ENCODE data around the gene RYR2.

The RYR2 gene

DNA sequence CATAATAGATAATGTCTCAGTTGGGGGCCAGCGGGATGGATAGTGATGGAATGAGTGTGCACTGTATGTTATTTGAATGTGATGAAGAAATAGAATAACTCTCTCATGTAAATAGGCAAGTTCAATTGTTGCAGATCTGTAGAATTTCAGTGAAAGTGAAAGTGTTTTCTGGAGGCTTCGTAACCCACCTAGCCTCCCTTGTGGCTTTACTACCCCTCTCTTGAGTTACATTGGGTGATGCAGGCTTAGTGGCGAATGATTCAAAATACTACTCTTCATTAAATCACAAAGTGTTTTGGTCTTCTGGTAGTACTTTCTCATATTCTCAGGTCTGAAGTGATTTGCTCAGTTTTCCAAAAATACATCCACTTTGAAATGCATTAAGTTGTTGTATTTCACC is 436.9 kb downstream of the RYR2 start:
- DNase-seq = no peak

DNA sequence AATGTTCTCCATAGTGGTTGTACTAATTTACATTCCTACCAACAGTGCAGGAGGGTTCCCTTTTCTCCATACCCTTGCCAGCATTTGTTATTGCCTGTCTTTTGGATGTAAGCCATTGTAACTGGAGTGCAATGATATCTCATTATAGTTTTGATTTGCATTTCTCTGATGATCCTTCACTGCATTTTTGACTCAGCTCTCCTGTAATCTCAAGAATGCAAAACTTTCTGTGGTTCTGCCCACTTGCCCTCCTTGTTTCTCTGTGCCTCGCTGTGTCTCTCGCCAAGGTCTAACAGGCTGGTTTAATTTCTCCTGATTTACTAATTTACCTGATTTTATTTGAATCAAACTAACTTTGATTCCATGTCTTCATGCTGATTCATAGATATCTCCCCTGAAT is 440.8 kb downstream of the RYR2 start:
- DNase-seq = no peak

GRCh38 chr1:237492359-237492758 is 450.4 kb downstream of the RYR2 start:
- DNase-seq = no peak

DNA sequence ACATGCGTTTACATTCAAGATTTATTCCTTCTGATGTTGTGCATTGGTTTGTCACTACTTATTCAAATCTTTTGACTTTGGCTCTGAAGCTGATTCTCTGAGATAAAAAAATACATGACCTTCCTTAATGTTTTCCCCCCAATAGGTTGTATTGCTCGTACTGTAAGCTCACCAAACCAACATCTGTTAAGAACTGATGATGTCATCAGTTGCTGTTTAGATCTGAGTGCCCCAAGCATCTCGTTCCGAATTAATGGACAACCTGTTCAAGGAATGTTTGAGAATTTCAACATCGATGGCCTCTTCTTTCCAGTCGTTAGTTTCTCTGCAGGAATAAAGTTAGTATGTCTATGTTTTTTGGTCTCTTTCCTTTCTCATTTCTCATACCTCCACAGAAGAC is 458.6 kb downstream of the RYR2 start:
- DNase-seq = no peak

DNA sequence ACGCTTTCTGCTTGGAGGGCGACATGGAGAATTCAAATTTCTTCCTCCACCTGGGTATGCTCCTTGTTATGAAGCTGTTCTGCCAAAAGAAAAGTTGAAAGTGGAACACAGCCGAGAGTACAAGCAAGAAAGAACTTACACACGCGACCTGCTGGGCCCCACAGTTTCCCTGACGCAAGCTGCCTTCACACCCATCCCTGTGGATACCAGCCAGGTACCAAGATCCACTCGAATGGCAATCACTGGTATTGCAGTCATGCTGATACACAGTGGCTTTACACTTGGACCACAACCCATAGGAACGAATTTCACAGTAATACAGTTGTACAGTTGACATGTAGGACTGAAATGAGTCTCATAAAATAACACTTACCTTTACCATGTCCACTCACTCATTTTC is 461.3 kb downstream of the RYR2 start:
- no peak for DNase-seq

GRCh38 chr1:237507005-237507404 is 465.0 kb downstream of the RYR2 start:
- DNase-seq = no peak

GRCh38 chr1:237509748-237510147 is 467.8 kb downstream of the RYR2 start:
- no peak for DNase-seq

- DNase-seq = no peak
These were observed 483.1 kb downstream of the RYR2 start for GRCh38 chr1:237525102-237525501.

- no peak for DNase-seq
These were observed 485.8 kb downstream of the RYR2 start for GRCh38 chr1:237527761-237528160.

DNA sequence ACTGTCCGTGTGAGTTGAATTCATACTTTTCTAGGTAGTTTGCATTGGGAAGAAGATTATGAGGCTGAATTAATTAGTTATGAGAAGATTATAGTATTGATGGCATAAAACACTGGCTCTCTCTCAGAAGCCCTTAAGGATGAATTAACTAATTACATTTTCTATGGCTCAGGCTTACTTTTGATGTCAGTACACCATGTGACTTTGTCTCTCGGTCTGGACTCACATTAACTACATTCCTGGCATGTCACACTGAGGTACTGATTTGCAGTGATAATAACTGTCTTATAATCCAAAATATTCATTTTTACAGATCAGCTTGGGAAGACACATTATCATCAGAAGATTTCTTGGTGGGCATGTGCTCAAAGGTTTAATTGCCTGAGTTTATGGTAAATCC is 486.6 kb downstream of the RYR2 start:
- no peak for DNase-seq

DNA sequence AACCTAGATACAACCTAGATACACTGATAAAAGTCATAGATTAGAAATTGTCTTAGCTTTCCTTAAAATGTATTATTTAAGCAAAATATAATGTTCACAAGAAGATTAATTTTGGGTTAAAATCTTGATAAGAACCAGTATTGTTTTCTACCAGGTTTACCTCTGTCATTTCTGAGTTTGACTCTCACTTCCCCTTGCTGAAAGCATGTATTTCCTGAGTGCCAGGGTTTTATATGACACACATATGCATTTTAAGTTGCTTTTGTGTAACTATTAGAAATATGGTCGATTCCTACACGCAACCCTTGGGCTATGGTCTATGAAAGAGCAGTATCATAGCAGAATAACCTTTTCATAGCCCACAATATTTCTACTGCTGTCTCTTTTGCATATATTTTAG is 497.1 kb downstream of the RYR2 start:
- no peak for DNase-seq

DNA sequence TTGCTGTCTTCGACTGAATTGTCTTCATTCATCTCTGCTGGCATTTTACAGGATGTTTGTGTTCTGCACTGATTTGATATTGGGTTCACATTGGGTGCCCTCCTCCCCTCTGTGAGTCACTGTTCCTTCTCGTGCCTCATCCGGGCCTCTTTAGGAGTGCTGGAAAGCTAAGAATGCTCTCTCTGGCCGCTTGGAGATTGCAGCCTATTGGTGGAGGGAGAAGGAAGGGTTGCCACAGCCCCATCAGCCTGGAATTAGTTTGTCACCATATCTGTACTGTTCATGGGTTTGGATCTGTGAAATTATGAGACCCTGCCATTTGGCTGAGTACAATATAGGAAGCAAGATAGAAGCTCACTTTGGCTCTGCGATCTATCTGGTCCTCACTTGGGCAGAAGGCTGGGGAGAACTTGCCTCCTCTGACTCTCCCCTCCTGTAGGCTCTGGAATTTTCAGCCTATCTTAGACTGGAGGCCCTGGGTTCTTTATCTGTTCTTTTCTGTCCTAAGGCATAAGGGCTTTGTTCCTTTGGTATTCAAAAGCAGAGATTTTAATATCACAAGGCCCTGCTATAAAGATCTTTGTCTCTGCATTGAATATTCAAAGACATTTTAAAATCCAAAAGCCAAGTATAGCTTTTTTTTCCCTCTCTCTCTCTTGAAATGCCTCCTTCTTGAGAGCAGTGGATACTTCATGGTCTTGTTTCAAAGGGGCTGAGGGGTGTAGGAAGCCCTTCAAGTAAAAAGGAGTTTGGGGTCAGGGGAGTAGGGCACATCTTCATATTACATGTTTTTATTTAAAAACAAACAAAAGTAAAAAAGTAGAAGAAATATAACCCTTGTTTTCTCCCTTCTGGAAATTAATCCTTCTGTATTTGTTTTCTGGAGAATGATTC is 500.8 kb downstream of the RYR2 start:
- no peak for DNase-seq

DNA sequence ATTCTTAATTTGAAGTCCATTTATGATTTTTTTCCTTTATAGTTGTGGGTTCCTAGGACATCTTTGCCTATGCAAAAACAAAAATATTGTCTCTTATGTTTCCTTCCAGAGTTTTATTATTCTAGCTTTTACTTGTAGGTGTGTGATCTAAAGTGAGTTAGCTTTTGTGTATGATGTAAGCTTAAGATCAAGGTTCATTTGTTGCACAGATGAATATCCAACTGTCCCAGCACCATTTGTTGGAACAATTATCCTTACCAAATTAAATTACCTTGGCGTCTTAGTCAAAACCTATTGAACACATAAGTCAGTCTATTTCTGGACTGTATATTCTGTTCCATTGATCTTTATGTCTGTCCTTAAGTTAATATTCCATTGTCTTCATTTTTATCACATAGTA is 511.1 kb downstream of the RYR2 start:
- DNase-seq = no peak

DNA sequence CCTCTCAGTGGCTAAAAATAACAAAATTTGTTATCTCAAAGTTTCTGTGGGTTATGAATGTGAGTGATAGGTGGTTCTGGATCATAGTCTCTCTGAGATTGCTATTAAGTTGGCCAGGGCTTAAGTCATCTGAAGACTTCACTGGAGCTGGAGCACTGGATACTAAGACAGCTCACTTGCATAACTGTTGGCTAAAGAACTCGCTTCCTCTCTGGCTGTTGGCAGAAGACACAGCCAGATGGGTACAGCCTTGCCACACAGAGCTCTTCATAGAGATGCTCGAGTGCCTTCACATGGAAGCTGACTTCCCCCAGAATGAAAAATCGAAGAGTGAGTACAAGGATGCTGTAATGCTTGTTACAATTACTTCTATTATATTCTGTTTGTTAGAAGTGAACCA is 514.9 kb downstream of the RYR2 start:
- DNase-seq = no peak

DNA sequence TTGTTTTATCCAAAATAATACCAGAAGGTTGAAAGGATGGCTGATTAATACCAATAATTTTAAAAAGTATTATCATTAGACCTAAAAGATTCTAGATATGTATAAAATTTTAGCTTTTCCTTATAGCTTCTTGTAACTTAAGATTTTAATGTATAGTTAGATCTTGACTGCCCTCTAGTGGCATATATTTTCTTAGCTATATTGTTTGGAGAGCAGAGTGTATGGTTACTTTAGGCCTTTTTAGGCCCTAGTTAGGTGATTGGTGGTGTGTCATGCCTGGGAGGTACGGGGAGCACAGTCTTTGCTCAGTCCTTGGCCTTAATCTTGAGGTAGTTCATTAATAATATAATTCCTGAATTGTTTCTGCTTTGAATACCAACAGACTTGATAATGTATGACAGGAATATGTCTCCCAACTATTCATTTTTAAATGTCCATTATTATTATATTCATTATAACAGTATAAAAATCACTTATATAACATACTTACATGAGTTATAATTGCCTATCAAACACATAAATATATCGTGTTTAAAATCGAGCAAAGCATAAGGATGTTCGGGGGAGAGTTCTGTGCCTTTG is 520.3 kb downstream of the RYR2 start:
- DNase-seq = no peak

DNA sequence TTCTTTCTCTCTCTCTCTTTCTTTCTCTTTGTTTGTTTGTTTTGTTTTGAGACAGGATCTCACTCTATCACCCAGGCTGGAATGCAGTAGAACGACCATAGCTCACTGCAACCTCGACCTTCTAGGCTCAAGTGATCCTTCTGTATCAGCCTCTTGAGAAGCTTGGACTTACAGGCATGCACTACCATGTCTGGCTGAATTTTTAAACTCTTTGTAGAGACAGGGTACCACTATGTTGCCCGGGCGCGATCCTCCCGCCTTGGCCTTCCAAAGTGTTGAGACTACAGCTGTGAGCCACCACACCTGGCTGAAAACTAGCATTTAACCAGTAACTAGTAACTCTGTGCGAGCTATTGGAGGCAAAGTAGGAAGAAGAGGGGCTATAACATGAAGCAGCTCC is 523.3 kb downstream of the RYR2 start:
- no peak for DNase-seq

- no peak for DNase-seq
These were observed 524.6 kb downstream of the RYR2 start for GRCh38 chr1:237566581-237566980.

GRCh38 chr1:237568955-237569354 is 527.0 kb downstream of the RYR2 start:
- DNase-seq = no peak

DNA sequence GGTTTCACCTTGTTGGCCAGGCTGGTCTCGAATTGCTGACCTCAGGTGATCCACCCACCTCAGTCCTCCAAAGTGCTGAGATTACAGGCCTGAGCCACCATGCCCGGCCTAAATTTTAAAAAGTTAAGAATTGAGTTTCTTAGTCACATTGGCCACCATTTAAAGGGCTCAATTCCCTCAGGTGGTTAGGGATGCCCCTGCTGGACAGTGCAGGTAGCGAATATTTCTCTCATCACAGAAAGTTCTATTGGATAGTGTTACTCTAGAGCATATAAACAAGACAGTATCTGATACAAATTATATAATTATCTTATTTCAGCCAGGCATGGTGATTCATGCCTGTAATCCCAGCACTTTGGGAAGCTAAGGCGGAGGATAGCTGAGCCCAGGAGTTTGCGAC is 528.5 kb downstream of the RYR2 start:
- no peak for DNase-seq

DNA sequence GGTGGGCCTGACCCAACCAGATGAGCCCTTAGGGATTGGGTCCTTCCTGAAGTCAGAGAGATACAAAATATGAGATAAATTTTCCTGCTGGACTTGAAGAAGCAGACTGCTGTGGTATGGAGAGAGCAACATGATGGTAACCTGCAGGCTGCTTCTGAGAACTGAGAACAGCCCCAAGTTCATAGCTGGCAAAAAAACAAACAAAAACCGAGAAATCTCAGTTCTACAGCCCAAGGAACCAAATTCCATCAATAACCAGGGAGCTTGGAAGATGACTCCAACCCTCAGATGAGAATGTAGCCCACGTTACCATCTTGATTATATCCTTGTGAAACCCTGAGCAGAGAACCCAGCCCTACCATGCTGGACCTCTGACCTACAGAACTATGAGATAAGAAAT is 532.6 kb downstream of the RYR2 start:
- no peak for DNase-seq

DNA sequence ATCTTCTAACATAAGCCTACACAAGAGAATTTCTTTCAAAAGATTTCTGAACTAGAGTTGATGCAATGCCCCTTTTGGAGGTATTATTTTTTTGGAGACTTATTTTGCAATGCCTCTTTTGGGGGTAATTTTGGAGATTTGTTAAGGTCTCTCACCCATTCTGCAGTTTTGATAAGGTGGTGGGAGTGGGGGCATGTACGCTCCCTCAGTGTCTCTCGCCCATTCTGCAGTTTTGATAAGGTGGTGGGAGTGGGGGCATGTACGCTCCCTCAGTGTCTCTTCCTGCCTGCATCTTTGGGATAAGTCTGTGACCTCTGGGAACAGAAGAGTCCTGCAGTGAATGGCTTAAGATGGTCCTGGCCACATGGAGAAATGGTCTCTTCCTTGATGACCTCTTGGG is 536.6 kb downstream of the RYR2 start:
- DNase-seq = no peak

DNA sequence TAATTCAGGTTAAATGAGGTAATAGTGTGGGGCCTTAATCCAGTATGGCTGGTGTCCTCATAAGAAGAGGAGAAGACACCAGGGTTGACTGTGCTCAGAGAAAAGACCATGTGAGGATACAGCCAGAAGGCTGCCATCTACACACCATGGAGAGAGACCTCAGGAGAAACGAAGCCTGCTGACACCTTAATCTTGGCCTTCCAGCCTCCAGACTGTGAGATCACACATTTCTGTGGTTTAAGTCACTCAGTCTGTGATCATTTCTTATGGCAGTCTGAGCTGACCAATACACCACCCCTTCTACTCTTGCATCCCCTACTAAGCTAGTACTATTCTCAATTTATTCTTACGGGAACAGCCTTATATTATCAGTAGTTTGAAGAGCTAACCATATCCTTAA is 538.7 kb downstream of the RYR2 start:
- DNase-seq = no peak

DNA sequence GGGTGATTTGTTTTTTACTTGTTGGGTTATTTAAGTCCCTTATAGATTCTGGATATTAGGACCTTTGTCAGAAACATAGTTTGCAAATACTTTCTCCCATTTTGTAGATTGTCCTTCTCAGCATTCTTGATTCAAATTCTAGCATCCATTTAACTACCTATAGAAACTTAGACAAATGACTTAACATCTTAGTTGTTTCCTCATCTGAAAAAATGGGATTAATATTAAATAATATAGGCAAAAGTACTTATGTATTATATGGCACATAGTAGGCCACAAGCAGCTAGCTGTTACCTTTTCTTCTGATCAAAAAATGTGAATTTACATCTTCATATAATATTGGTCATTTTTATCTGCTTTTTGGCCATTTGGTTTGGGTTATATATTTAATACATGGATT is 541.3 kb downstream of the RYR2 start:
- DNase-seq = no peak

- DNase-seq = no peak
These were observed 541.8 kb downstream of the RYR2 start for GRCh38 chr1:237583756-237584155.

DNA sequence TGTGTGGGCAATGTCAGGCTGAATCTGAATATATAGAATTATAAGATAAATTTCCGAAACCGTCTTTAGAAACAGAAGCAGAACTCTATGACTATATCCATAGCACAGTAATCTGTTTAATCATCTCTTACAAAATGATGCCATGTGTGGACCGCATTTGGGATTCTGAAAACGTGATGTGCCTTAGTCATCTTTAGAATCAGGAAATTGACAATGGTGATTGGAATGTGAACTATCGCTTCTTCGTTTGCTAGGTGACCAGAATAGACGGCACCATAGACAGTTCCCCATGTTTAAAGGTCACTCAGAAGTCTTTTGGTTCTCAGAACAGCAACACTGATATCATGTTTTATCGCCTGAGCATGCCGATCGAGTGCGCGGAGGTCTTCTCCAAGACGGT is 548.4 kb downstream of the RYR2 start:
- no peak for DNase-seq

Data from stimulated activated CD4-positive, alpha-beta T cell treated with anti-CD3 and anti-CD28 coated beads, Interleukin-12 subunit alpha, Interleukin-12 subunit beta, amount 100 ng/mL, for 4 hours (primary cell).